ENCODE measurements around the gene SAMD5.

GRCh38 chr6:147486683-147487082 lies 21.8 kb upstream of the SAMD5 start:
- TF ChIP-seq CTCF (IDR thresholded peaks at IDR 0.05), result no peak
- no peak for TF ChIP-seq POLR2AphosphoS5 (IDR thresholded peaks at IDR 0.05)

Data from sigmoid colon (tissue), 4 donors.